HG03025 (cell line): Measurements from ENCODE around the gene PAMR1.

Source experiments
- ATAC-seq: cut with Tn5 transposase; IDR thresholded peaks from one replicate; pipeline ENCODE4 v1.9.1; 2021; ENCODE audit warnings: mild to moderate bottlenecking, moderate library complexity; ENCODE audit not compliant: unreplicated experiment, low FRiP score

The PAMR1 gene

DNA sequence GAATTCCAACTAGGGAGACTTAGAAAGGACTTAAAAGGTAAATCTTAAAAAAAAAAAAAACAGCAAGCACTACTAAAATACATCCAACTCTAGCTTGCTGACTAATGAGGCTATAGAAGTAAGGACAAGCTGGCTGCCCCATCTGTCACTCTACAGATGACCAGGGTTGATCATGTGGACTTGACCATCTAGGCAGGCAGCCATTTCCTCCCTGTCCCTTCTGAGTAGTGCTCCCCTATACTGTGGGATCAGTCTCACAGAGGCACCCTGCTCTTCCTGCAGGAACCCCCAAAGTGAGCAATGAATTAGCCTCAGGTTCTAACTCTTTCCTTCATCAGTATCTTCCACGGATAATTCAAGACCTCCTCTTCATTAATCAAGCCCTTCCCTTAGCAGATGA, 118.4 kb downstream of the PAMR1 start:
- ATAC-seq = no peak

DNA sequence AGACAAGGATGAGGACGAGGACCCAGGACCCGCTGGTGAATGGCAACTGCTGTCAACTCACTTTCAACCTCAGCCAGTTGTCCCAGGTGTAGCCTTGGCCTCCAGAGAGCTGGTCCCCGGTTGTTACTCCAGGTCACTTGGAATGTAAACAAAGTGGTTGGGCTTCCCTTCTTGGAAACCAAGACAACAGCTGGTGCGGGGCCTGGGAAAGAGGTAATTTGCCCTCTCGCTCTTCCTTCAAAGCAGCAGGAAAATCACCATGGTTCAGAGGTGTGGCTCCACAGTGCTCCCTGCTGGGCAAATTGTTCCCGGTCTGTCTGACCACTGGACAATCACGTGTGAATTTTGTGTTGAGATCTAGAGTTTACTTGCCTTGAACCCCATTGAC, 121.0 kb downstream of the PAMR1 start:
- ATAC-seq = no peak

DNA sequence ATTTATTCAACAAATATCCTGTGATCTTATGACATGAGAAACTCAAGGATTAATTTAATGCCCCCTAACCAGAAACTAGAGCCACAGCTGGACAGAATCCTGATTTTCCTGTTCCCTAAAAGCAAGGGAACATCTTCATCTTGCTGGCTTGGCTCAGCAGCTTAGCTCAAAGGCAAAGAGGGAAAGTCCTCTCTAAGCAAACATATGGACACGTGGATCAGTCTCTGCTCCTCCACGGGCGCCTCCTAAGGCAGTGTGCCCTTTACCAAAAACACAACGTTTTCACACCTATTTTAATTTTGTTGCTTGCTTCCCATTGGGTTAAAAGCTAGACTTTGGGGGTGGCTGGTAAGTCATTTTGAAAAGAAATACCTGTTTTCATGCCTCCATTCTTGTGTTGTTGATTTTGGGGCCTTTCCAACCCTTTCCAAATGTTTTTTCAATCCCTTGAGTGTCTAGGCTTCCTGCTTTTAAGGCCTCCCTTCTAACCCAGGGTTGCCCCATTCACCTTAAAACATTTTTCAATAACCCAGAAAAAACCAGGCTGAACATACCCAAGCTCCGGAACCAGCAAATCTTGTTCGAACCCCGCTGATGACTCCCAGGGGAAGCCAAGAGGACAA, 121.5 kb downstream of the PAMR1 start:
- ATAC-seq = no peak

DNA sequence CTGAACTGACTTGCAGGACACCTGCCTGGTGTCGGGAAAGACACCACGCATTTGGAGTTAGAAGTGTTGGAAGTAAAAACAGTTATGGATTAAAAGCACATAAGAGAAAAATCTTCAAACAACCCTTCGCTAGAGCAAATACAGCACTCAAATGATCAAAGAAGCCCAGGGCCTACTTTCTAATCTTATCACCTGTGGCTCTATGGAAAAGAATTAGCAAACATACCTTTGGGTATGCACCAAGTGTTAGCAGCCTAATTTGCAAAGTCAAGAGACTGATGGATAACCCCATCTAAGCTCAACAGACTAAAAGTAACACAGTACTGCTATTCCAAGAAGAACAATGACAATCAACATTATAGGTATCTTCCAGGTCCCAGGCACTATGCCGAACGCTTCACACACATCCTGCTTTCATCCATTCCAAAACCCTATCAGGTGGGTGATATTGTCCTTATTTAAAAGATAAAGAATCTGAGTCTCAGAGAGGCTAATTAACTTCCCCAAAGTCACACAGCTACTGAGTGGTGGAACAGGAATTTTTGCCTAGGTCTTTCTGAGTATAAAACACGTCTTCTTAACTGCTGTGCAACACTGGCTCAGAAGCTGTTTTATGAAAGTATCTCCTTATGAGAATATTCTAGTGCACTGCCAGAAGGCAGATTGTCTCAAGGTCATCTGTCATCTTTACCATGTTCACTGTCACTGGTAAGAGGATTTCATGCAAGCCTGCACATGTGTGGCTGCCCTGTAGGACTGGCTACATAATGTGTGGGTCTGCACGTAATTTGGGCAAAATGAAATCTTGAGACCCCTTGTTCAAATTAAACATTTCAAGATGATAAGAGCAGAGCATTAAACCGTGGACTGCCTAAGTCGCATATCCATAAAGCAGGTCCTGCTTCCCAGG, 122.4 kb downstream of the PAMR1 start:
- no peak for ATAC-seq

DNA sequence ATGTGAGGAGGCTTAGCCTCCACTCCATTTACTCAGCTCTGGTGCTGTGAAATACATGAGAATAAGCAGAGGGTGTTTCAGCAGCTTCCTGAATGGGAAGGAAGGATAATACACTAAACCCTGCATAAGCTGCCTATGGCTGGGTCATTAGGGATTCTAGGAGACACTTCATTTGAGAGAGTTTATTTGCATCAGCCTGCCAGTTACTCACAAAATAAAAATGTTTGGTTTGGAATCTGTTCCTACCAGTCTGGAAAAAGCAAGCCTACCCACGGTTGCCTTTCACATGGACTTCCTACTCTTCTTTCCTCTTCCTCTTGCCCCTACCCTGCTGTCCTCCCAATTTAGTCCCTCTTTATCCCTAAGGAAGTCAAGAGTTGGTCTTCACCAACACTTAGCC, 126.5 kb downstream of the PAMR1 start:
- ATAC-seq = no peak

DNA sequence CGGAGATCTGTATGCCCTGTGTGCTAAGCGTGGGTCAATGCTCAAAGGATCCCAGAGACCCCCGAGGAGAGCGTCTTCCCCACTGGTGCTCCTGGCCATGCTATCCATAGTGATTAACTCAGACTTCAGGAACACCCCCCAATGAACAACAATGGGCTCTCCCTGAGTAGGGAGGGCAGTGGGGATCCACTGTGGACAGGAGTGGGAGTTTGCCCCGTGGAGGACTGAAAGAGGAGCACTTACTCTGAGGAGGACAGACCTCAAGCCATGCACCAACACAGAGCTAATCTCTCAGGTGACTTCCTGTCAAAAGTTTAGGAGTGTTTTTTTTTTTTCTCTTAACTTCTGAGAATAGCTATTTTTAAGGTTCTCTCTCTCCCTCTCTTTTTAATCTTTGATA, 130.5 kb downstream of the PAMR1 start:
- no peak for ATAC-seq

DNA sequence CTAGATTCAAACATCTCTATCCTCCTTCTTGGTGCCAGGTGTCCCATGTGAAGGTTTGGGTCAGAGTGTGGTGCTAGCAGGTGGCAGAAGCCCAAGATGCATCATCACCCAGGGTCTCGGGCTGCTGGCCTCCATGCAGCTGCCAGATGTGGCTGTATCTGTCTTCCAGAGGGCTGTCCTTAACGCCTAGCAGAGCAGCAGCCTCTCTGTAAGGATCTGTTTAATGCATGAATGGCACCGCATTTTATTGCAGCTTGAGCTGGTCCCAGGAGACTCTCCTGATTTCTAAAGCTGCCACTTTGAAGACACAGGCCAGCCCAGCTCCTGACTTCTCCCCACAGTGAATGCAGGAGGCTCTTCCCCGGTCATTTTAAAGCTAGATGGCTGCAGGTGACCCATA, 132.3 kb downstream of the PAMR1 start:
- ATAC-seq = no peak

DNA sequence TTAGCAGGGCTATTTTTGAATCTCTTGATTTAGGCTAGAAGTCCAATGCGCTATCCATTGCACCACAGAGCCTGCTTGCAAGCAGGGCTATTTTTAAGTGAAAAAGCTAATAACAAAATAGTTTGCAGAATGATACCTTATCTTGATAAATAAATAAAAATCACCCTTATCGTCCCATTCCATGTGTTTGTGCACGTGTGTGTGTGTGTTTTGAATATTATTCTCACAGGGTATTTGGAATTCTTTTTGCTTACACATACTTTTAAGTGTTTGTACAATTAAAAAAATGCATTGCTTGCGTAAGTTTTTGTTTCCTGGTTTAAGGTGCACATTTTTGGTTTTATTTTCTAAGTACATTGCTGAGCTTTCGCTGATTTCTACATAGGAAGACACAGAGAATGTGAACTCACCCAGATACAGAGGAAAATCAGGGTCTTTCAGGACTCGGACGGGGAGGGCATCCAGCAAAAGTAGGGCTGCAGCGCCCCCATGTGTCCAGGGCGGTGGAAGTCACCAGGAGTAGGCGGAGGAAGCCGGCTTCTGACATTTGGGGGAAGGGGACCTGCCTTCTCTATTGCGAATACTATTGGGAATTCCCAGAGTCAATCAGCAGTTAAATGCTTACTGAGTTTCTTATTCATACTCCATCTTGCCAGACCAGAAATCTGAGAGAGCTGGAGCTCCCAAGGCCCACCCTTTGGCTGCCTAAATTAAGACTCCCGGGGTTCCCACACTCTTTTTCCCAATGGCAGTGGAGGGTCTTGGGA, 133.3 kb downstream of the PAMR1 start:
- no peak for ATAC-seq

DNA sequence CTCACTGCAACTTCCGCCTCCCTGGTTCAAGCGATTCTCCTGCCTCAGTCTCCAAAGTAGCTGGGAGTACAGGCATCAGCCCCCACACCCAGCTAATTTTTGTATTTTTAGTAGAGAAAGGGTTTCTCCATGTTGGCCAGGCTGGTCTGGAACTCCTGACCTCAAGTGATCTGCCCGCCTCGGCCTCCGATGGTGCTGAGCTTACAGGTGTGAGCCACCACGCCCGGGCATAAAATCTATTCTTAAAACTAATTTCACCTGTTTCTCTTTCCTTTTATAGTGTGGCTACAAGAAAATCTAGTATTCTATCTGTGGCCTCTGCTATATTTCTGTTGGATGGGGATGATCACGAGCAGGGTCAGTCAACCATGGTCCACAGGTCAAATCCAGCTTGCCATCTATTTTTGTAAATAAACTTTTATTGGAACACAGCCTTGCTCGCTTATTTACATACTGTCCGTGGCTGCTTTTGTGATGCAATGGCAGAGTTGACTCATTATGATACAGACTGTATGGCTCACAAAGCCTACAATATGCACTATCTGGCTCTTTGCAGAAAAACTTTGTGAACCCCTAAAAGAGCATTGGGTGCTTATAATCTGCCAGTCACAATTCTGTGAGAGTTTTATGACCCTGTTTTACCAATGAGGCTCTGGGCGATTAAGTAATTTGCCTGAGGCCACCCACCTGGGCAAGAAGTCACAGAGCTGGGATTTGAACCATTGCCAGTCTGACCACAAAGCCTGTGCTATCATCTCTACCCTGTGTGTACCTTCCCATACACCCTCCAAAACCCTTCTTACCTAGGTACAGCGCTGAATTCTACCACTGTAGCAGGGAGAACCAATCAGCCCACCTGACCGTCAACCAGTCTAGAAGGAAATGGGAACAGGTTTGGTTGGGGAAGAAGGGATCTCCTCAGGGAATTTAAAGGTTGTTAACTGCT, 134.4 kb downstream of the PAMR1 start:
- peak; percentile 63 for ATAC-seq

DNA sequence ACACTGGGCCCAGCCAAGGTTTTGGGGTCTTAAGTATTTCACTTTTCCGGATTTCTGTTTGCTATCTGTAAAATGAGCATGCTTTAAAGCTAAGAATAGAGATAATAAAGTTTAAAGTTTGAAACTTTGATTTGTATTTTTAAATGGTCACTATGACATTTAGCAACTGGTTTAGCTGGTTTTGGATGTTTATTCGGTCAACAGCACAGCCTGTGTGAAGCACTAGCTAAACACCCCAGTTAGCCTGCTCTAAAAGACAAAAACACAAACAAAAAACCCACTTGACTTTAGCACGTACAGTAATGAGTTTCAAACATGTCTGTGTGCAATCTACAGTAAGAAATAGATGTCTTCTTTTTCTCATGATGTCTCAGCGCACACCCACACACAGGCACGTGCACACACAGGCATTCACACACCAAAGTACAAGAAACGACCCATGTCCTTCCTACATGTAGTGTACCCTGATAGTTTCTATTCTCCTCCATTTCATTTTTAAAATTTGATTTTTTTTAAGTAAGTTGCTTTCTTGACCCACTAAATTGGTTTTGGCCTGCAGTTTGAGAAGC, 135.4 kb downstream of the PAMR1 start:
- ATAC-seq = no peak

DNA sequence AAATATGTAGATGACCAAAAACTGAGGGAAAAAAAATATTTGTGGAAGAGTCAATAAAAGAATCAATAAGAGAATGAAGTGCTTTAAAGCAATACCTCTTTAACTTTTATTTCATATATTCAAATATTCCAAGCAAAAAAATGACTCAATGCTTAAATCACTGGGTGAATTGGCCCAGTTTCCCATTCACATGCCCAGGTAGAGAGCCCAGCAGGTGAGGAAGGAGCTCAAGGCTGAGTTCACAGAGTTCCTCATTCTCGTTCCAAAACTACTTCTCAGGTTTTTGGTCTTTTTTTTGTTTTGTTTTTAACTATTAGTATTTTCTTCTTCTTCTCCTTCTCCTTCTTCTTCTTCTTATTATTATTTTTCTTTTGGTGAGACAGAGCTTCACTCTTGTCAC, 136.3 kb downstream of the PAMR1 start:
- ATAC-seq = no peak

DNA sequence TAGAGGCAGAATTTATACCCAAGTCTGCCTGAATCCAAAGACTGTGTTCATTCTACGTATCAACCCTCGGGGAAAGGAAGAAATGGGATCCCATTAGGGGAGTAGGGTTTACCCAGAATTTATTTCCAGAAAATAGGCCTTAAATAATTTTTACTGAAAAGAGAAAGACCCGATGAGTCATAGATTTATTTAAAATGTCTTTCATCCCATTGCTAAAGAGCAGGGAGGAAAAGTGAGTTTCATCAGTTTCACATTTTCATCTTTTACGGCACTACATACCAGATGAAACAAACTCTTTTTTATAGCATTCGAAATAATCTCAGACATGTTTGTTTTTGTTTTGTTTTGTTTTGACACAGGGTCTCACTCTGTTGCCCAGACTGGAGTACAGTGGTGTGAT, 137.4 kb downstream of the PAMR1 start:
- ATAC-seq = no peak

DNA sequence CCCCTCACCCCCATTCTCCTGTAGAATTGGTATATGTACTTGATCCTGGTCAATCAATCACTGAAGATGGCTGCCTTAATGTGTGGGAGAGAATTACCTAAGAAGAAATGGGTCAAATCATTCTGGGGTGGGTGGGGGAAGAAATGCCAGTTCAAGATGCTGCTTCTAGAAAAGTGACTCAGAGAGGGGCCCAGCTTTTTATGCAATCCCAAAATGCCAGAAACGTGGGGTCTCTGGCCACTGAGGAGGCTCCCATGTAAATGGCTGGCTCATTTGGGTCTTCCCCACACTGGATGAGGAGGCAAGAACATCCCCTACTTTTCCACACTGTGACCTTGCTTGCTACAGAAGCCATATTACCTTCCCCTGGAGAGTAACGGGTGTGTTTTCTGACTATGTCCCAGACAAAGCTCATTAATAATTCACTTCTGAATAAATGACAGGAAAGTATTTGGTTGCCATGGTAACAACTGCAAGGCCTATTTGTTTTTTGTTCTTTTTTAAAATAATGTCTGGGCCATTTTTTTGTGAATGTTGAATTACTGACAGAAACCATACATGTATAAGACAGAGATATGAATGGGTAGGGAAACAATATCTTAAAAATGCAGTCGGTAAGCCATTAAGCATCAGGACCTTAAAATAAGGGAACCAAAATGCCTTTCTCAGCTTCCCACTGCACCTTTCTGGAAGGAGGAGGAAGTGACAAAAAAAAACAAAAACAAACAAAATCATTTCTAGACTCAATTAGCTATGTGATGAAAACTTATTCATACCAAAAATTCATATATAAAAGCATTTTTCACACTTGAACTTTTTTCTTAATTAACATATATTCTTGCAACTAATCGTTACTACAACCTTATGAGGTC, 138.1 kb downstream of the PAMR1 start:
- no peak for ATAC-seq

DNA sequence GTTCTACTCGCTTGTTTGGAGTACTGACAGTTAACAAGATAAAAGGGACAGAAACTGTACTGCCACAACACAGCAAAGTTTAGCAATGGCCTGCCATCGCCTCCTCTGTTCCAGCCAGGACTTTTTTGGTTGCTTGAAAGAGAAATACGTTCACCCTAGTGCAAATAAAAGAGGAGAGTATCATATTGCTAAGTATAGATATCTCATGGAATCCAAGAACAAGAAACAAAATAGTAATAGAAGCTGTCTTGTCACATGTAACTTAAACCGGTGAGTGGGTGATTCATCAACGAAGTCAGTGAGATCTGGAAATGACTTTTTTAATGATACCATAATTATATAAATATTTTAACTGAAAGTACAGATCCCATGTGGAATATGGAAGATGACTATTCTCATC, 141.5 kb downstream of the PAMR1 start:
- ATAC-seq = no peak
